HCT116 (cell line): ENCODE measurements around the gene DDA1. TPM values are rescaled to one million over a fixed set of nuclear protein-coding genes. Genes with fewer than 3 reads are reported as not detected.

Experiments used
- ATAC-seq: fragments of 200-7000 bp; cut with Tn5 transposase; 2 replicates; pipeline ENCODE4 v1.9.1; 2020; ENCODE audit warnings: mild to moderate bottlenecking, moderate library complexity
- BruUV-seq: library from RNA; stranded (reverse); fragments of 400-500 nt; replicated peaks from 2 replicates; lab custom pipeline; 2021; lab: Mats Ljungman, UMichigan
- CTCF ChIA-PET: fragments of 300-600 bp; sonication (Branson Sonifier 250); formaldehyde crosslinking; loops from one replicate; lab custom pipeline; 2021; ENCODE audit warnings: antibody characterized with exemption; lab: Charles Lee
- POLR2A ChIA-PET: fragments of 300-600, 350-600 bp; sonication (Branson Sonifier 250); formaldehyde crosslinking; loops from one replicate; lab custom pipeline; 2021; ENCODE audit warnings: antibody characterized with exemption; lab: Charles Lee
- RAD21 ChIA-PET, 2 experiments: fragments of 300-600 bp; sonication (Branson Sonifier 250); formaldehyde crosslinking; loops; one replicate each; lab custom pipeline; 2023; ENCODE audit warnings: low total read pairs in 2 of 2; ENCODE audit not compliant: uncharacterized antibody in 2 of 2, unreplicated experiment in 2 of 2, low non-redundant PET in 1 of 2; lab: Charles Lee
- DNase-seq: peaks from one replicate; pipeline ENCODE4 v3.0.0-alpha.2; 2010; ENCODE audit warnings: low read depth, low spot score
- H2AFZ ChIP-seq: fragments of 200-600 bp; shearing (Covaris generic), sonication (generic); 2 replicates; pipeline ENCODE4 v1.6.1; 2017; ENCODE audit warnings: low read depth, mixed run types, mixed read lengths, antibody characterized with exemption, low read length; ENCODE audit not compliant: poor library complexity, severe bottlenecking
- H3K27ac ChIP-seq: 2 replicates; pipeline ENCODE4 v1.5.1; 2012; ENCODE audit warnings: low read depth, low read length
- H3K27me3 ChIP-seq: fragments of 200-600 bp; sonication (generic); 2 replicates; pipeline ENCODE4 v1.6.1; 2016; ENCODE audit warnings: mixed run types, low read length, mixed read lengths; ENCODE audit not compliant: insufficient read depth
- H3K36me3 ChIP-seq, 2 experiments: fragments of 200-500 bp in 1 of 2; fragments of 200-600 bp in 1 of 2; sonication (Bioruptor generic) in 1 of 2; sonication (generic) in 1 of 2; 2 replicates each; pipeline versions ENCODE4 v1.5.1 to v1.6.1; 2014 to 2016; ENCODE audit warnings: low read length in 2 of 2, inconsistent platforms in 1 of 2, mixed read lengths in 1 of 2, mixed run types in 1 of 2; ENCODE audit not compliant: insufficient read depth in 2 of 2, control insufficient read depth in 1 of 2
- H3K4me1 ChIP-seq, 2 experiments: fragments of 200-600 bp in 1 of 2; sonication (generic) in 1 of 2; 2 replicates each; pipeline versions ENCODE4 v1.5.1 to v1.6.1; 2012 to 2017; ENCODE audit warnings: low read length in 2 of 2, inconsistent platforms in 1 of 2, mild to moderate bottlenecking in 1 of 2, mixed read lengths in 1 of 2, mixed run types in 1 of 2, moderate library complexity in 1 of 2; ENCODE audit not compliant: insufficient read depth in 2 of 2, control insufficient read depth in 1 of 2
- H3K4me2 ChIP-seq: fragments of 200-600 bp; sonication (generic); 2 replicates; pipeline ENCODE4 v1.6.1; 2017; ENCODE audit warnings: mixed run types, low read length, mixed read lengths
- H3K4me3 ChIP-seq, 2 experiments: fragments of 200-600 bp in 1 of 2; sonication (generic) in 1 of 2; replicated peaks in 1 of 2; 2 replicates each; pipeline ENCODE4 v1.5.1; 2011 to 2016; ENCODE audit warnings: low read length in 2 of 2, control low read depth in 1 of 2, low read depth in 1 of 2, mild to moderate bottlenecking in 1 of 2, mixed read lengths in 1 of 2, mixed run types in 1 of 2
- H3K79me2 ChIP-seq: fragments of 200-600 bp; sonication (generic); 2 replicates; pipeline ENCODE4 v1.6.1; 2017; ENCODE audit warnings: mild to moderate bottlenecking, mixed run types, low read length, moderate library complexity, mixed read lengths; ENCODE audit not compliant: insufficient read depth
- H3K9ac ChIP-seq: fragments of 200-600 bp; sonication (generic); 2 replicates; pipeline ENCODE4 v1.6.1; 2016; ENCODE audit warnings: low read length, mixed read lengths
- H3K9me2 ChIP-seq: fragments of 200-600 bp; sonication (generic), shearing (Covaris generic); 2 replicates; pipeline ENCODE4 v1.6.1; 2017; ENCODE audit warnings: mixed run types, mild to moderate bottlenecking, moderate library complexity; ENCODE audit not compliant: insufficient read depth
- H3K9me3 ChIP-seq, 2 experiments: fragments of 200-500 bp in 1 of 2; fragments of 200-600 bp in 1 of 2; sonication (Bioruptor generic) in 1 of 2; sonication (generic) in 1 of 2; 2 replicates each; pipeline ENCODE4 v1.6.1; 2014 to 2017; ENCODE audit warnings: low read length in 2 of 2, mixed read lengths in 2 of 2, inconsistent platforms in 1 of 2, low read depth in 1 of 2, mild to moderate bottlenecking in 1 of 2, mixed run types in 1 of 2, moderate library complexity in 1 of 2; ENCODE audit not compliant: control insufficient read depth in 1 of 2, insufficient read depth in 1 of 2
- H4K20me1 ChIP-seq: fragments of 200-600 bp; sonication (generic), shearing (Covaris generic); 2 replicates; pipeline ENCODE4 v1.6.1; 2017; ENCODE audit warnings: mixed run types, mild to moderate bottlenecking, moderate library complexity; ENCODE audit not compliant: insufficient read depth
- CTCF ChIP-seq, 3 experiments: fragments of 200-600 bp in 1 of 3; sonication (generic) in 1 of 3; IDR thresholded peaks in 2 of 3; conservative IDR thresholded peaks in 1 of 3; 2 replicates each; pipeline ENCODE4 v1.5.1; 2012 to 2017; ENCODE audit warnings: low read depth in 2 of 3, low read length in 2 of 3, antibody characterized with exemption in 1 of 3, borderline replicate concordance in 1 of 3, control low read depth in 1 of 3, mild to moderate bottlenecking in 1 of 3, mixed read lengths in 1 of 3, mixed run types in 1 of 3, moderate library complexity in 1 of 3; ENCODE audit not compliant: insufficient read depth in 1 of 3
- RAD21 ChIP-seq: IDR thresholded peaks from 2 replicates; pipeline ENCODE4 v1.6.1; 2012; ENCODE audit warnings: low read depth, mild to moderate bottlenecking
- SIN3A ChIP-seq: IDR thresholded peaks from 2 replicates; pipeline ENCODE4 v1.6.1; 2012; ENCODE audit warnings: low read depth
- SP1 ChIP-seq: IDR thresholded peaks from 2 replicates; pipeline ENCODE4 v1.6.1; 2012; ENCODE audit warnings: low read depth
- ZFX ChIP-seq: fragments of 450-650 bp; IDR thresholded peaks from 2 replicates; pipeline ENCODE4 v1.6.1; 2017
- ZNF274 ChIP-seq: fragments of 200-500 bp; sonication (Bioruptor generic); IDR thresholded peaks from 2 replicates; pipeline ENCODE4 v1.6.1; 2014; ENCODE audit warnings: mild to moderate bottlenecking, low read depth, low read length, inconsistent platforms
- intact Hi-C: fragments of 100-400 bp; cut with micrococcal nuclease; formaldehyde crosslinking; loops from 2 replicates; pipeline ENCODE4 v1.10.0; 2022
- total RNA-seq: library from RNA; stranded (reverse); gene quantifications from one replicate; pipeline ENCODE4 v1.2.1, GENCODE V29; 2021; ENCODE audit not compliant: unreplicated experiment

DDA1 gene
- total RNA-seq, 1 experiment from 2014 or later = 68.6 TPM

- H3K9ac ChIP-seq = no peak overlapping the region
- no peaks in the 10 kb centered on the region for H3K9me2 ChIP-seq
- H3K36me3 ChIP-seq = peaks cover 3 to 4% of the 10 kb centered on the region in 2 experiments; a peak in 1 of 4 replicates
- peak overlapping the region; percentile 28; the same call in 1 of the 2 replicates for H3K27ac ChIP-seq
- ChIA-PET CTCF (interaction anchor here (0.9 to 1.8 kb wide), 5 partner anchors 11 to 40 kb away, joined by 4 to 6 read pairs (median 4); no protein-coding TSS in a partner anchor), POLR2A (interaction anchor here (2.8 kb wide), 1 partner anchor 11 kb away, joined by 12 read pairs; the partner anchor contains the start of gene ANO8), RAD21 (no interaction called here)
- H3K79me2 ChIP-seq = no peaks in the 10 kb centered on the region
- BruUV-seq = no TSS peak
- intact Hi-C loops = loop anchor here (1.0 to 2.0 kb wide), 2 partner anchors 40 to 121 kb away; no protein-coding TSS in a partner anchor
- ATAC-seq = peak; percentile 94
- H2AFZ ChIP-seq = no peak overlapping the region
- no peaks in the 10 kb centered on the region for H4K20me1 ChIP-seq
- peak; percentile 60 for DNase-seq
- H3K9me3 ChIP-seq = no peaks in the 10 kb centered on the region
- H3K4me2 ChIP-seq = peak overlapping the region; percentile 52
- no peak overlapping the region for H3K4me3 ChIP-seq
- no peaks in the 10 kb centered on the region for H3K27me3 ChIP-seq
- peaks cover 18 to 31% of the 10 kb centered on the region in 2 experiments; a peak in 3 of 4 replicates for H3K4me1 ChIP-seq
- TF ChIP-seq CTCF (IDR thresholded peaks at IDR 0.05 in 2 of 3, conservative IDR thresholded peaks at IDR 0.05 in 1 of 3; ENCODE audit: borderline replicate concordance in 1 of 3, insufficient read depth in 1 of 3, low read depth in 2 of 3, low read length in 2 of 3) = peak in 2 of 3 experiments; percentile 83 to 91
- no peak for TF ChIP-seq SIN3A
- peak; percentile 86 for TF ChIP-seq RAD21
- TF ChIP-seq ZNF274 = no peak
- TF ChIP-seq ZFX = peak; percentile 39; the same call in 1 of the 2 replicates
- no peak for TF ChIP-seq SP1
These were observed 36.8 kb downstream of the DDA1 start for GRCh38 chr19:17346109-17346671.
